K562 (cell line): ENCODE results near the gene CNOT6. TPM values are rescaled to one million over a fixed set of nuclear protein-coding genes. Genes with fewer than 3 reads are reported as not detected.
A peak's percentile ranks its signal among the peaks of the same experiment; 100 is the strongest.

ENCODE experiments used
- ATAC-seq: fragments of 200-7000 bp; cut with Tn5 transposase; 3 replicates; pipeline ENCODE4 v1.9.1; 2020; ENCODE audit warnings: moderate library complexity
- BruUV-seq: library from RNA; stranded (reverse); fragments of 400-500 nt; replicated peaks from 2 replicates; lab custom pipeline; 2021; lab: Mats Ljungman, UMichigan
- CTCF ChIA-PET: fragments of 300-600 bp; formaldehyde crosslinking; extraction: SDS; loops from one replicate; lab custom pipeline; 2021; ENCODE audit warnings: low intra/inter-chr PET ratio; lab: Yijun Ruan, JAX
- POLR2A ChIA-PET: fragments of 300-600, 350-650 bp; sonication (Branson Sonifier 250); formaldehyde crosslinking; extraction: SDS; loops from one replicate; lab custom pipeline; 2021; ENCODE audit warnings: antibody characterized with exemption, inconsistent platforms; lab: Yijun Ruan, JAX
- DNase-seq, 4 experiments: peaks; one replicate each; pipeline versions ENCODE4 v3.0.0 to v3.0.0-alpha.2; 2011 to 2018; ENCODE audit warnings: low spot score in 3 of 4, mixed read lengths in 3 of 4; ENCODE audit errors: extremely low read depth in 1 of 4
- FAIRE-seq: peaks from 2 replicates; lab custom pipeline; 2011; peaks lifted over from hg19 to GRCh38; lab: Jason Lieb, UNC
- H2AFZ ChIP-seq: 2 replicates; pipeline ENCODE4 v1.6.0; 2011; ENCODE audit warnings: low read depth, low read length, control low read depth, inconsistent platforms
- H3K27ac ChIP-seq: fragments of 200-600 bp; 3 replicates; pipeline ENCODE4 v1.8.0; 2011; ENCODE audit warnings: low read depth, mild to moderate bottlenecking, control low read depth, inconsistent platforms, low read length, moderate library complexity, mixed read lengths; ENCODE audit errors: extremely low read depth
- H3K27me3 ChIP-seq, 2 experiments: fragments of 300-600 bp in 1 of 2; 2 replicates in 1 of 2; 3 replicates in 1 of 2; pipeline versions ENCODE4 v1.6.0 to v1.8.0; 2011; ENCODE audit warnings: inconsistent platforms in 2 of 2, low read length in 2 of 2, mild to moderate bottlenecking in 1 of 2, mixed read lengths in 1 of 2, moderate library complexity in 1 of 2; ENCODE audit not compliant: control insufficient read depth in 2 of 2, insufficient read depth in 2 of 2
- H3K36me3 ChIP-seq: fragments of 300-600 bp; 3 replicates; pipeline ENCODE4 v1.8.0; 2011; ENCODE audit warnings: mild to moderate bottlenecking, low read length, inconsistent platforms; ENCODE audit not compliant: control insufficient read depth, insufficient read depth
- H3K4me1 ChIP-seq, 2 experiments: fragments of 200-600 bp in 1 of 2; replicated peaks in 1 of 2; 2 replicates in 1 of 2; 3 replicates in 1 of 2; pipeline versions ENCODE4 v1.5.1 to v1.8.0; 2011; ENCODE audit warnings: inconsistent platforms in 2 of 2, low read length in 2 of 2, mild to moderate bottlenecking in 1 of 2, mixed read lengths in 1 of 2, moderate library complexity in 1 of 2; ENCODE audit not compliant: control insufficient read depth in 2 of 2, insufficient read depth in 2 of 2
- H3K4me2 ChIP-seq: 2 replicates; pipeline ENCODE4 v1.6.1; 2011; ENCODE audit warnings: low read length, control low read depth, inconsistent platforms, mixed read lengths; ENCODE audit not compliant: insufficient read depth
- H3K4me3 ChIP-seq: fragments of 200-600 bp; sonication (generic), shearing (Covaris generic); 2 replicates; pipeline ENCODE4 v1.5.1; 2016; ENCODE audit warnings: control low read depth, inconsistent platforms
- H3K79me2 ChIP-seq: fragments of 200-600 bp; 3 replicates; pipeline ENCODE4 v1.8.0; 2011; ENCODE audit warnings: low read length, inconsistent platforms; ENCODE audit not compliant: control insufficient read depth, insufficient read depth
- H3K9ac ChIP-seq, 2 experiments: 2 replicates each; pipeline versions ENCODE4 v1.6.0 to v1.6.1; 2011; ENCODE audit warnings: low read depth in 2 of 2, low read length in 2 of 2, control low read depth in 1 of 2, inconsistent platforms in 1 of 2, mild to moderate bottlenecking in 1 of 2, mixed read lengths in 1 of 2; ENCODE audit not compliant: insufficient read depth in 1 of 2
- H3K9me1 ChIP-seq: one replicate; pipeline ENCODE4 v1.6.0; 2011; ENCODE audit warnings: inconsistent platforms, mild to moderate bottlenecking, low read length, moderate library complexity; ENCODE audit not compliant: control insufficient read depth, insufficient read depth
- H3K9me3 ChIP-seq: replicated peaks from 2 replicates; pipeline ENCODE4 v1.5.1; 2011; ENCODE audit warnings: low read depth, low read length, inconsistent platforms; ENCODE audit not compliant: control insufficient read depth, insufficient read depth
- H4K20me1 ChIP-seq: replicated peaks from 2 replicates; pipeline ENCODE4 v1.6.1; 2011; ENCODE audit warnings: low read length, inconsistent platforms, mixed read lengths; ENCODE audit not compliant: control insufficient read depth, insufficient read depth
- BMI1 ChIP-seq: fragments of 150-350 bp; IDR thresholded peaks from 2 replicates; pipeline ENCODE4 v1.6.1; 2014; ENCODE audit warnings: low read length
- E2F1 ChIP-seq: sonication (generic); formaldehyde crosslinking; IDR thresholded peaks from 2 replicates; pipeline ENCODE4 v1.8.1; 2023; ENCODE audit warnings: mild to moderate bottlenecking, missing genetic modification reagents, moderate library complexity
- ELK1 ChIP-seq: sonication (generic); formaldehyde crosslinking; IDR thresholded peaks from 2 replicates; pipeline ENCODE4 v1.8.1; 2022; ENCODE audit warnings: missing genetic modification reagents
- ESRRA ChIP-seq: fragments of 450-650 bp; IDR thresholded peaks from 2 replicates; pipeline ENCODE4 v1.6.1; 2014; ENCODE audit warnings: low read depth, mild to moderate bottlenecking, moderate library complexity, borderline replicate concordance
- MEIS2 ChIP-seq: fragments of 450-650 bp; IDR thresholded peaks from 2 replicates; pipeline ENCODE4 v1.6.1; 2014; ENCODE audit warnings: mild to moderate bottlenecking; ENCODE audit not compliant: partially characterized antibody
- MXI1 ChIP-seq: IDR thresholded peaks from 2 replicates; pipeline ENCODE4 v1.6.1; 2011; ENCODE audit warnings: low read depth, mild to moderate bottlenecking, improper control_type of control experiment, low read length
- PCBP1 ChIP-seq: fragments of 200-400 bp; formaldehyde crosslinking; IDR thresholded peaks from 2 replicates; pipeline ENCODE4 v1.6.1; 2018; ENCODE audit warnings: mild to moderate bottlenecking, low read depth, low read length; ENCODE audit not compliant: poor library complexity, severe bottlenecking
- PHF8 ChIP-seq: fragments of 200-600 bp; sonication (generic); IDR thresholded peaks from 2 replicates; pipeline ENCODE4 v1.6.1; 2012; ENCODE audit warnings: mixed run types, mild to moderate bottlenecking, inconsistent platforms, low read length, moderate library complexity, borderline replicate concordance
- RBM34 ChIP-seq: fragments of 200-400 bp; formaldehyde crosslinking; IDR thresholded peaks from 2 replicates; pipeline ENCODE4 v1.6.1; 2018; ENCODE audit warnings: low read length, borderline replicate concordance; ENCODE audit not compliant: insufficient read depth
- SIRT6 ChIP-seq: IDR thresholded peaks from one replicate; pipeline ENCODE4 v1.6.1; 2012; ENCODE audit warnings: low read depth, mild to moderate bottlenecking, control low read depth, inconsistent platforms, low read length, moderate library complexity
- ZBTB26 ChIP-seq: fragments of 450-650 bp; formaldehyde crosslinking; IDR thresholded peaks from 2 replicates; pipeline ENCODE4 v1.4.0; 2022; ENCODE audit warnings: missing genetic modification characterization
- ZNF644 ChIP-seq: fragments of 200-800 bp; sonication (Bioruptor generic); IDR thresholded peaks from 2 replicates; pipeline ENCODE4 v1.6.1; 2016; ENCODE audit warnings: low read depth, missing genetic modification characterization, missing compliant biosample characterization
- WGBS: fragments of 100-300 bp; shearing (Covaris generic); methylation state at CpG from one replicate; pipeline ENCODE4 v1.1.6; 2016; ENCODE audit warnings: low coverage, mixed read lengths; ENCODE audit not compliant: insufficient coverage; ENCODE audit errors: missing lambda C conversion rate; 5-methylcytosine and 5-hydroxymethylcytosine counted together
- in situ Hi-C: fragments of 300-500 bp; cut with MboI; formaldehyde crosslinking; loops from 4 replicates; pipeline ENCODE4 v1.15.0; 2018; ENCODE audit warnings: inconsistent platforms, mixed read lengths
- intact Hi-C: fragments of 100-400 bp; cut with micrococcal nuclease; formaldehyde crosslinking; loops from 2 replicates; pipeline ENCODE4 v1.14.2; 2022
- polyA plus RNA-seq, 8 experiments: library from polyadenylated mRNA; depleted of rRNA in 4 of 8; stranded (reverse) in 5 of 8; unstranded in 3 of 8; fragments of >200 nt; fragmentation: Nextera tagmentation in 2 of 8; fragmentation: Illumina TruSeq in 1 of 8; extraction: Ambion mirVana in 2 of 8; extraction: Trizol in 1 of 8; gene quantifications; 2 replicates each; pipeline versions ENCODE4 v1.2.1 to v1.2.3, GENCODE V29; 2011 to 2014; ENCODE audit warnings: inconsistent platforms in 1 of 8, missing spikeins in 1 of 8
- total RNA-seq, 7 experiments: library from RNA; depleted of rRNA in 6 of 7; stranded (reverse); fragments of >200 nt in 6 of 7; fragmentation: Illumina TruSeq in 2 of 7; extraction: Trizol in 2 of 7; gene quantifications; 2 replicates each; pipeline versions ENCODE4 v1.2.1 to v1.2.3, GENCODE V29; 2011 to 2021; ENCODE audit warnings: low replicate concordance in 1 of 7

The CNOT6 gene
- total and polyA plus RNA-seq, 9 of the 15 experiments (the other 6 are each of a cell fraction or from before 2014, with no cell fraction given) = 4.9 to 32.4 (median 14.0) TPM

GRCh38 chr5:180598316-180598701, 104.1 kb downstream of the CNOT6 start:
- Histone ChIP-seq H3K79me2 (no peaks in the 10 kb centered on the region), H3K9me3 (no peaks in the 10 kb centered on the region), H2AFZ (no peak overlapping the region), H3K4me3 (no peak overlapping the region), H3K36me3 (no peaks in the 10 kb centered on the region), H3K4me1 (peaks cover 10 to 66% of the 10 kb centered on the region in 2 experiments; a peak in 4 of 5 replicates), H3K9ac (no peak overlapping the region), H3K27ac (no peak overlapping the region), H4K20me1 (no peaks in the 10 kb centered on the region), H3K27me3 (peaks cover 0 to 13% of the 10 kb centered on the region in 2 experiments; a peak in 2 of 5 replicates), H3K9me1 (no peaks in the 10 kb centered on the region), H3K4me2 (no peak overlapping the region)
- peak in 2 of 4 experiments; percentile 4 for DNase-seq
- ChIA-PET POLR2A (interaction anchor here (0.6 kb wide), 1 partner anchor 706 kb away, joined by 3 read pairs; no protein-coding TSS in a partner anchor), CTCF (no interaction called here)
- TF ChIP-seq E2F1 (CRISPR knock-in tag) (no peak), MXI1 (no peak), ESRRA (no peak), ELK1 (no peak), SIRT6 (no peak), PHF8 (no peak), BMI1 (no peak), ZNF644 (tag) (no peak), ZBTB26 (CRISPR knock-in tag) (no peak), PCBP1 (no peak), RBM34 (no peak), MEIS2 (no peak)
- in situ Hi-C loops = no loop called here
- no peak for FAIRE-seq
- BruUV-seq = no TSS peak
- intact Hi-C loops = no loop called here
- no peak for ATAC-seq
- 33% methylated on average over 8 of the region's 9 CpGs for WGBS
